AG08395 (cell line): Measurements from ENCODE around the gene LRTM2.

ENCODE experiments used
- DNase-seq: peaks from one replicate; pipeline ENCODE4 v3.0.0; 2012; ENCODE audit warnings: mixed read lengths, low spot score

The LRTM2 gene

GRCh38 chr12:1883513-1883912 lies 63.1 kb downstream of the LRTM2 start:
- no peak for DNase-seq

GRCh38 chr12:1884651-1885050 lies 64.3 kb downstream of the LRTM2 start:
- no peak for DNase-seq

- DNase-seq, result no peak
Observed at GRCh38 chr12:1885082-1885596, 64.8 kb downstream of the LRTM2 start.

GRCh38 chr12:1885599-1886245 lies 65.4 kb downstream of the LRTM2 start:
- DNase-seq, result no peak
